SK-N-SH treated with all-trans-retinoic acid at 6 μM for 48 hours (cell line): ENCODE results near the gene ACKR1.

Experiments
- ATAC-seq: fragments of 200-7000 bp; cut with Tn5 transposase; 3 replicates; pipeline ENCODE4 v1.9.1; 2020; ENCODE audit warnings: mild to moderate bottlenecking, moderate library complexity
- ARNTL ChIP-seq: fragments of 450-650 bp; formaldehyde crosslinking; IDR thresholded peaks from 2 replicates; pipeline ENCODE4 v1.5.0; 2020; ENCODE audit warnings: low read depth, mild to moderate bottlenecking, moderate library complexity, borderline replicate concordance
- BACH2 ChIP-seq: fragments of 250-450 bp; sonication (Bioruptor Pico); IDR thresholded peaks from 2 replicates; pipeline ENCODE4 v1.9.0; 2021; ENCODE audit warnings: mild to moderate bottlenecking, borderline replicate concordance
- CREB5 ChIP-seq: fragments of 250-450 bp; sonication (Bioruptor Pico); IDR thresholded peaks from 2 replicates; pipeline ENCODE4 v1.5.1; 2020; ENCODE audit warnings: low read depth, mild to moderate bottlenecking, moderate library complexity
- CSDC2 ChIP-seq: fragments of 250-450 bp; sonication (Bioruptor Pico); IDR thresholded peaks from 2 replicates; pipeline ENCODE4 v1.5.0; 2020; ENCODE audit warnings: mild to moderate bottlenecking, moderate library complexity
- ESRRG ChIP-seq: fragments of 250-450 bp; sonication (Bioruptor Pico); IDR thresholded peaks from 2 replicates; pipeline ENCODE4 v1.6.1; 2021; ENCODE audit warnings: mild to moderate bottlenecking
- GLIS3 ChIP-seq: fragments of 250-450 bp; sonication (Bioruptor Pico); IDR thresholded peaks from 2 replicates; pipeline ENCODE4 v1.5.0; 2020; ENCODE audit warnings: mild to moderate bottlenecking, moderate library complexity
- ISL1 ChIP-seq: fragments of 250-450 bp; sonication (Bioruptor Pico); IDR thresholded peaks from 2 replicates; pipeline ENCODE4 v2.1.2; 2022; ENCODE audit warnings: mild to moderate bottlenecking, moderate library complexity
- PATZ1 ChIP-seq: fragments of 250-450 bp; sonication (Bioruptor Pico); IDR thresholded peaks from 2 replicates; pipeline ENCODE4 v1.8.0; 2020; ENCODE audit warnings: mild to moderate bottlenecking, moderate library complexity, borderline replicate concordance
- PPARA ChIP-seq: fragments of 250-450 bp; sonication (Bioruptor Pico); IDR thresholded peaks from 2 replicates; pipeline ENCODE4 v1.5.0; 2020; ENCODE audit warnings: mild to moderate bottlenecking, borderline replicate concordance
- RARB ChIP-seq: fragments of 250-450 bp; sonication (Bioruptor Pico); IDR thresholded peaks from 2 replicates; pipeline ENCODE4 v1.8.0; 2021; ENCODE audit warnings: mild to moderate bottlenecking, moderate library complexity
- SNAI2 ChIP-seq: fragments of 250-450 bp; sonication (Bioruptor Pico); IDR thresholded peaks from 2 replicates; pipeline ENCODE4 v1.5.0; 2020; ENCODE audit warnings: mild to moderate bottlenecking, moderate library complexity
- TCF4 ChIP-seq: fragments of 250-450 bp; sonication (Bioruptor Pico); IDR thresholded peaks from 2 replicates; pipeline ENCODE4 v1.8.0; 2021; ENCODE audit warnings: mild to moderate bottlenecking, moderate library complexity, borderline replicate concordance
- TOX ChIP-seq: fragments of 250-450 bp; sonication (Bioruptor Pico); IDR thresholded peaks from 2 replicates; pipeline ENCODE4 v1.8.0; 2021; ENCODE audit warnings: mild to moderate bottlenecking, moderate library complexity, borderline replicate concordance
- TSHZ2 ChIP-seq: fragments of 250-450 bp; sonication (Bioruptor Pico); IDR thresholded peaks from 2 replicates; pipeline ENCODE4 v1.5.0; 2020; ENCODE audit warnings: mild to moderate bottlenecking, moderate library complexity
- ZC3H10 ChIP-seq: fragments of 250-450 bp; sonication (Bioruptor Pico); IDR thresholded peaks from 2 replicates; pipeline ENCODE4 v1.5.1; 2021; ENCODE audit warnings: mild to moderate bottlenecking, moderate library complexity
- ZFP3 ChIP-seq: fragments of 250-450 bp; sonication (Bioruptor Pico); IDR thresholded peaks from 2 replicates; pipeline ENCODE4 v1.5.0; 2020; ENCODE audit warnings: mild to moderate bottlenecking, moderate library complexity
- ZFP30 ChIP-seq: fragments of 450-650 bp; formaldehyde crosslinking; IDR thresholded peaks from 2 replicates; pipeline ENCODE4 v1.5.0; 2022; ENCODE audit warnings: mild to moderate bottlenecking, moderate library complexity
- ZNF565 ChIP-seq: fragments of 450-650 bp; formaldehyde crosslinking; conservative IDR thresholded peaks from 2 replicates; pipeline ENCODE4 v1.5.0; 2020; ENCODE audit warnings: low read depth, mild to moderate bottlenecking, moderate library complexity
- ZNF70 ChIP-seq: fragments of 450-650 bp; formaldehyde crosslinking; IDR thresholded peaks from 2 replicates; pipeline ENCODE4 v1.5.0; 2020; ENCODE audit warnings: mild to moderate bottlenecking, moderate library complexity
- ZNF8 ChIP-seq: fragments of 450-650 bp; formaldehyde crosslinking; IDR thresholded peaks from 2 replicates; pipeline ENCODE4 v1.5.0; 2020; ENCODE audit warnings: mild to moderate bottlenecking, moderate library complexity

ACKR1 gene

GRCh38 chr1:159239551-159240220, 35.0 kb downstream of the ACKR1 start (continued):
- no peak for TF ChIP-seq PATZ1 (CRISPR knock-in tag)
- TF ChIP-seq SNAI2 (CRISPR knock-in tag) = no peak
- TF ChIP-seq ZNF8 (CRISPR knock-in tag) = no peak
- TF ChIP-seq GLIS3 (CRISPR knock-in tag) = no peak
- TF ChIP-seq RARB (CRISPR knock-in tag) = no peak
- TF ChIP-seq ESRRG (CRISPR knock-in tag) = no peak
- no peak for TF ChIP-seq CREB5 (CRISPR knock-in tag)
- TF ChIP-seq ARNTL (CRISPR knock-in tag) = no peak
- TF ChIP-seq, all 23 proteins: peak for 0

GRCh38 chr1:159247266-159247665, 42.6 kb downstream of the ACKR1 start:
- no peak for ATAC-seq
- TF ChIP-seq ISL1 (CRISPR knock-in tag) = no peak
- TF ChIP-seq ZNF70 = no peak
- TF ChIP-seq TSHZ2 (CRISPR knock-in tag) = no peak
- no peak for TF ChIP-seq BACH2
- TF ChIP-seq ZNF8 (CRISPR knock-in tag) = no peak
- no peak for TF ChIP-seq SNAI2 (CRISPR knock-in tag)
- no peak for TF ChIP-seq ZNF565 (CRISPR knock-in tag)
- TF ChIP-seq GLIS3 (CRISPR knock-in tag) = no peak
- TF ChIP-seq PPARA = no peak
- TF ChIP-seq RARB (CRISPR knock-in tag) = no peak
- TF ChIP-seq TCF4 (CRISPR knock-in tag) = no peak
- no peak for TF ChIP-seq ESRRG (CRISPR knock-in tag)
- TF ChIP-seq CSDC2 (CRISPR knock-in tag) = no peak

- no peak for ATAC-seq
Observed at GRCh38 chr1:159248311-159248710, 43.6 kb downstream of the ACKR1 start.

More at GRCh38 chr1:159248311-159248710, 43.6 kb downstream of the ACKR1 start:
- no peak for TF ChIP-seq ESRRG (CRISPR knock-in tag)
- TF ChIP-seq BACH2 = no peak
- no peak for TF ChIP-seq TSHZ2 (CRISPR knock-in tag)
- no peak for TF ChIP-seq GLIS3 (CRISPR knock-in tag)
- TF ChIP-seq TOX (CRISPR knock-in tag) = no peak
- no peak for TF ChIP-seq ZFP30 (CRISPR knock-in tag)
- no peak for TF ChIP-seq PPARA
- no peak for TF ChIP-seq ZC3H10
- TF ChIP-seq ZFP3 (CRISPR knock-in tag) = no peak
- TF ChIP-seq ZNF70 = no peak
- TF ChIP-seq CSDC2 (CRISPR knock-in tag) = no peak
- TF ChIP-seq SNAI2 (CRISPR knock-in tag) = no peak
